GM12801 (cell line): ENCODE results near the gene IGFL3.

Experiments used
- CTCF ChIP-seq: IDR thresholded peaks from one replicate; pipeline ENCODE4 v1.5.1; 2011; ENCODE audit warnings: control low read depth; ENCODE audit not compliant: insufficient read length; ENCODE audit errors: extremely low read depth

The IGFL3 gene

GRCh38 chr19:46147791-46148288 lies 23.4 kb upstream of the IGFL3 start, which contains the start of gene IGFL2:
Gene IGFL2 (plus strand): TSS chr19:46148238. CDS start chr19:46148279, 41 bp downstream.
- TF ChIP-seq CTCF: no peak

- TF ChIP-seq CTCF: no peak
Measured at GRCh38 chr19:46147166-46147740, 22.8 kb upstream of the IGFL3 start.

- no peak for TF ChIP-seq CTCF
Measured at GRCh38 chr19:46144756-46145155, 20.3 kb upstream of the IGFL3 start.

- TF ChIP-seq CTCF: no peak
Measured at GRCh38 chr19:46142294-46142693, 17.8 kb upstream of the IGFL3 start.

GRCh38 chr19:46141421-46141820 lies 16.9 kb upstream of the IGFL3 start:
- TF ChIP-seq CTCF: no peak

- TF ChIP-seq CTCF: no peak
Measured at GRCh38 chr19:46137915-46138473, 13.5 kb upstream of the IGFL3 start.

GRCh38 chr19:46134527-46134926 lies 10.0 kb upstream of the IGFL3 start:
- no peak for TF ChIP-seq CTCF
